GM12878 (cell line): ENCODE data around the gene CFAP57. TPM values are rescaled to one million over a fixed set of nuclear protein-coding genes. Genes with fewer than 3 reads are reported as not detected.
A peak's percentile ranks its signal among the peaks of the same experiment; 100 is the strongest.

Experiments used
- ATAC-seq: fragments of 200-7000 bp; cut with Tn5 transposase; 3 replicates; pipeline ENCODE4 v1.9.1; 2020; ENCODE audit warnings: mild to moderate bottlenecking, moderate library complexity
- BruUV-seq: library from RNA; stranded (reverse); fragments of 400-500 nt; replicated peaks from 2 replicates; lab custom pipeline; 2021; lab: Mats Ljungman, UMichigan
- CTCF ChIA-PET: fragments of 300-600 bp; sonication (Branson Sonifier 250); formaldehyde crosslinking; extraction: SDS; loops from one replicate; lab custom pipeline; 2021; ENCODE audit warnings: inconsistent platforms; lab: Yijun Ruan, JAX
- POLR2A ChIA-PET: fragments of 350-600 bp; formaldehyde crosslinking; extraction: SDS; loops from one replicate; lab custom pipeline; 2021; ENCODE audit warnings: inconsistent platforms; lab: Charles Lee
- RAD21 ChIA-PET: fragments of 300-600 bp; sonication (Branson Sonifier 250); formaldehyde crosslinking; loops from one replicate; lab custom pipeline; 2023; ENCODE audit warnings: antibody characterized with exemption; ENCODE audit not compliant: unreplicated experiment; lab: Charles Lee
- SMC1A ChIA-PET: fragments of 300-600 bp; sonication (Branson Sonifier 250); formaldehyde crosslinking; loops from one replicate; lab custom pipeline; 2023; ENCODE audit not compliant: unreplicated experiment, uncharacterized antibody; lab: Charles Lee
- DNase-seq: peaks from one replicate; pipeline ENCODE4 v3.0.0-alpha.2; 2011; ENCODE audit warnings: low read depth, low spot score
- FAIRE-seq: peaks from 3 replicates; lab custom pipeline; 2011; peaks lifted over from hg19 to GRCh38; lab: Jason Lieb, UNC
- H2AFZ ChIP-seq: 2 replicates; pipeline ENCODE4 v1.6.0; 2011; ENCODE audit warnings: low read depth, low read length, control low read depth; ENCODE audit not compliant: control insufficient read depth
- H3K27ac ChIP-seq: 2 replicates; pipeline ENCODE4 v1.5.1; 2011; ENCODE audit warnings: control low read depth; ENCODE audit not compliant: control insufficient read depth, insufficient read depth
- H3K27me3 ChIP-seq, 2 experiments: replicated peaks in 1 of 2; 2 replicates each; pipeline versions ENCODE4 v1.6.0 to v1.6.1; 2011; ENCODE audit warnings: low read length in 1 of 2; ENCODE audit not compliant: control insufficient read depth in 2 of 2, insufficient read depth in 2 of 2
- H3K36me3 ChIP-seq, 2 experiments: 2 replicates each; pipeline ENCODE4 v1.5.1; 2011; ENCODE audit warnings: low read length in 1 of 2; ENCODE audit not compliant: control insufficient read depth in 2 of 2, insufficient read depth in 2 of 2
- H3K4me1 ChIP-seq: 2 replicates; pipeline ENCODE4 v1.6.1; 2011; ENCODE audit warnings: mild to moderate bottlenecking, low read length, moderate library complexity, mixed read lengths; ENCODE audit not compliant: control insufficient read depth, insufficient read depth
- H3K4me2 ChIP-seq: 2 replicates; pipeline ENCODE4 v1.6.0; 2011; ENCODE audit warnings: control low read depth; ENCODE audit not compliant: control insufficient read depth, insufficient read depth
- H3K4me3 ChIP-seq: fragments of 200-600 bp; sonication (generic); 2 replicates; pipeline ENCODE4 v1.5.1; 2016
- H3K79me2 ChIP-seq: 2 replicates; pipeline ENCODE4 v1.6.0; 2011; ENCODE audit warnings: low read length; ENCODE audit not compliant: control insufficient read depth, insufficient read depth
- H3K9ac ChIP-seq: 2 replicates; pipeline ENCODE4 v1.8.0; 2011; ENCODE audit warnings: low read length, control low read depth, mixed read lengths; ENCODE audit not compliant: control insufficient read depth, insufficient read depth
- H3K9me3 ChIP-seq: replicated peaks from 3 replicates; pipeline ENCODE4 v1.5.1; 2011; ENCODE audit warnings: mild to moderate bottlenecking, low read length; ENCODE audit not compliant: control insufficient read depth, insufficient read depth
- H4K20me1 ChIP-seq: 2 replicates; pipeline ENCODE4 v1.6.0; 2011; ENCODE audit not compliant: control insufficient read depth, insufficient read depth
- GABPA ChIP-seq: IDR thresholded peaks from 2 replicates; pipeline ENCODE4 v1.6.1; 2014; ENCODE audit warnings: antibody characterized with exemption, low read depth, mild to moderate bottlenecking, inconsistent platforms
- NFYB ChIP-seq: IDR thresholded peaks from 2 replicates; pipeline ENCODE4 v1.6.1; 2011; ENCODE audit warnings: low read depth, mild to moderate bottlenecking, low read length, improper control_type of control experiment, moderate library complexity; ENCODE audit not compliant: insufficient read depth
- SREBF1 ChIP-seq: IDR thresholded peaks from 2 replicates; pipeline ENCODE4 v1.6.1; 2012; ENCODE audit warnings: mild to moderate bottlenecking, low read length
- WGBS: methylation state at CpG from one replicate; pipeline ENCODE4 v1.1.6; 2016; ENCODE audit warnings: low lambda C conversion rate; ENCODE audit not compliant: insufficient replicate concordance, insufficient coverage; ENCODE audit errors: missing lambda C conversion rate; 5-methylcytosine and 5-hydroxymethylcytosine counted together
- in situ Hi-C: fragments of 300-500 bp; cut with MboI; formaldehyde crosslinking; loops from 9 replicates; pipeline ENCODE4 v1.14.3; 2018; ENCODE audit warnings: mixed read lengths
- intact Hi-C: fragments of 100-400 bp; cut with micrococcal nuclease; formaldehyde crosslinking; loops from one replicate; pipeline ENCODE4 v1.14.2; 2022; ENCODE audit not compliant: unreplicated experiment
- polyA plus RNA-seq, 11 experiments: library from polyadenylated mRNA; depleted of rRNA in 4 of 11; unstranded in 6 of 11; stranded (reverse) in 5 of 11; fragments of >200 nt; fragmentation: Nextera tagmentation in 4 of 11; fragmentation: Illumina TruSeq in 1 of 11; extraction: Ambion mirVana in 4 of 11; extraction: Trizol in 1 of 11; gene quantifications; 1 replicate in 1 of 11; 2 replicates in 10 of 11; pipeline versions ENCODE4 v1.2.1 to v1.2.3, GENCODE V29; 2011 to 2016; ENCODE audit warnings: inconsistent platforms in 2 of 11, missing spikeins in 2 of 11, low read depth in 1 of 11
- total RNA-seq, 4 experiments: library from RNA; depleted of rRNA in 3 of 4; stranded (reverse); fragments of >200 nt in 3 of 4; fragmentation: Illumina TruSeq in 1 of 4; extraction: Trizol in 1 of 4; gene quantifications; 2 replicates each; pipeline versions ENCODE4 v1.2.1 to v1.2.3, GENCODE V29; 2013 to 2021
- TF ChIP-seq, protein P1 (sequence below): IDR thresholded peaks from 2 replicates; pipeline ENCODE4 v1.6.1; 2011; ENCODE audit warnings: borderline replicate concordance, low read depth, mild to moderate bottlenecking, moderate library complexity, mixed read lengths, low read length; ENCODE audit not compliant: insufficient read depth; ENCODE audit errors: extremely low read length

The CFAP57 gene
- total and polyA plus RNA-seq, 10 of the 15 experiments (the other 5 are each of a cell fraction or from before 2014, with no cell fraction given), result 0.45 to 4.8 (median 1.3) TPM

DNA sequence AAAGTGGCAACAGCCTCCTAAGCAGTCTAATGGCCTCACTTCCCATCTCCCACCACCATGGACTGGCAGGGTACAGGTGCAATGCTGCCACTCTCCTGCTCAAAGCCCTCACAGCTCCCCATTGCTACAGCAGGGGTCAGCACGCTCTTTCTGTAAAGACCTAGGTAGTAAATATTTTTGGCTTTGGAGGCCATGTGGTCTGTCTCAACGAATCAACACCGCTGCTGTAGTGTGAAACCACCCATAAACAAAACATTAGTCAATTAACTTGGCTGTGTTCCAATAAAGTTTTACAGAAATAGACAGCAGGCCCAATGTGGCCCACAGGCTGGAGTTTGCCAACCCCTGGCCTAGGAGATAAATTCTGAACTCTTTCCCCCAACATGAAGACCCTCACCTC lies 53.0 kb downstream of the CFAP57 start:
- H4K20me1 ChIP-seq, result no peaks in the 10 kb centered on the region
- ChIA-PET CTCF (interaction anchor here (1.8 to 2.4 kb wide), 2 partner anchors 27 to 190 kb away, joined by 9 to 11 read pairs; no protein-coding TSS in a partner anchor), POLR2A (no interaction called here)
- no peaks in the 10 kb centered on the region for H3K27me3 ChIP-seq
- intact Hi-C loops, result loop anchor here (5.0 to 10.0 kb wide), 2 partner anchors 302 to 430 kb away; partner anchors contain the start of gene KDM4A
- peaks cover 0 to 17% of the 10 kb centered on the region in 2 experiments; a peak in 3 of 4 replicates for H3K36me3 ChIP-seq
- H3K27ac ChIP-seq, result no peak overlapping the region
- H2AFZ ChIP-seq, result no peak overlapping the region
- H3K9me3 ChIP-seq, result no peaks in the 10 kb centered on the region
- no peaks in the 10 kb centered on the region for H3K79me2 ChIP-seq
- no peak for DNase-seq
- TF ChIP-seq NFYB (peak; percentile 42; the same call in 1 of the 2 replicates), GABPA (no peak), SREBF1 (no peak)
- TF ChIP-seq, protein P1, sequence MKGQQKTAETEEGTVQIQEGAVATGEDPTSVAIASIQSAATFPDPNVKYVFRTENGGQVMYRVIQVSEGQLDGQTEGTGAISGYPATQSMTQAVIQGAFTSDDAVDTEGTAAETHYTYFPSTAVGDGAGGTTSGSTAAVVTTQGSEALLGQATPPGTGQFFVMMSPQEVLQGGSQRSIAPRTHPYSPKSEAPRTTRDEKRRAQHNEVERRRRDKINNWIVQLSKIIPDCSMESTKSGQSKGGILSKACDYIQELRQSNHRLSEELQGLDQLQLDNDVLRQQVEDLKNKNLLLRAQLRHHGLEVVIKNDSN, result peak; percentile 7
- TF ChIP-seq, all 136 proteins: peak for 2
- FAIRE-seq, result no peak
- H3K4me3 ChIP-seq, result no peak overlapping the region
- no peak for ATAC-seq
- ChIA-PET RAD21 (interaction anchor here (1.4 kb wide), 1 partner anchor 189 kb away, joined by 6 read pairs; no protein-coding TSS in a partner anchor), SMC1A (interaction anchor here (1.5 to 1.6 kb wide), 2 partner anchors 133 to 189 kb away, joined by 3 to 4 read pairs; partner anchors contain the start of gene CDC20)
- WGBS, result 44% methylated on average over 3 of the region's 3 CpGs
- H3K9ac ChIP-seq, result no peak overlapping the region
- no peak overlapping the region for H3K4me2 ChIP-seq
- in situ Hi-C loops, result loop anchor here (5.0 kb wide), 1 partner anchor 187 kb away; no protein-coding TSS in a partner anchor
- BruUV-seq, result no TSS peak
- H3K4me1 ChIP-seq, result peaks cover 21% of the 10 kb centered on the region
